ENCODE results near the gene MSRB1. TPM values are rescaled to one million over a fixed set of nuclear protein-coding genes. Genes with fewer than 3 reads are reported as not detected.
A peak's percentile ranks its signal among the peaks of the same experiment; 100 is the strongest.

Gene MSRB1, protein sequence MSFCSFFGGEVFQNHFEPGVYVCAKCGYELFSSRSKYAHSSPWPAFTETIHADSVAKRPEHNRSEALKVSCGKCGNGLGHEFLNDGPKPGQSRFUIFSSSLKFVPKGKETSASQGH
- total RNA-seq (10 to 100 TPM; 29.7 to 77.4 (median 57.0) TPM), polyA plus RNA-seq (10 to 100 TPM; 47.0 to 94.4 TPM)

DNA sequence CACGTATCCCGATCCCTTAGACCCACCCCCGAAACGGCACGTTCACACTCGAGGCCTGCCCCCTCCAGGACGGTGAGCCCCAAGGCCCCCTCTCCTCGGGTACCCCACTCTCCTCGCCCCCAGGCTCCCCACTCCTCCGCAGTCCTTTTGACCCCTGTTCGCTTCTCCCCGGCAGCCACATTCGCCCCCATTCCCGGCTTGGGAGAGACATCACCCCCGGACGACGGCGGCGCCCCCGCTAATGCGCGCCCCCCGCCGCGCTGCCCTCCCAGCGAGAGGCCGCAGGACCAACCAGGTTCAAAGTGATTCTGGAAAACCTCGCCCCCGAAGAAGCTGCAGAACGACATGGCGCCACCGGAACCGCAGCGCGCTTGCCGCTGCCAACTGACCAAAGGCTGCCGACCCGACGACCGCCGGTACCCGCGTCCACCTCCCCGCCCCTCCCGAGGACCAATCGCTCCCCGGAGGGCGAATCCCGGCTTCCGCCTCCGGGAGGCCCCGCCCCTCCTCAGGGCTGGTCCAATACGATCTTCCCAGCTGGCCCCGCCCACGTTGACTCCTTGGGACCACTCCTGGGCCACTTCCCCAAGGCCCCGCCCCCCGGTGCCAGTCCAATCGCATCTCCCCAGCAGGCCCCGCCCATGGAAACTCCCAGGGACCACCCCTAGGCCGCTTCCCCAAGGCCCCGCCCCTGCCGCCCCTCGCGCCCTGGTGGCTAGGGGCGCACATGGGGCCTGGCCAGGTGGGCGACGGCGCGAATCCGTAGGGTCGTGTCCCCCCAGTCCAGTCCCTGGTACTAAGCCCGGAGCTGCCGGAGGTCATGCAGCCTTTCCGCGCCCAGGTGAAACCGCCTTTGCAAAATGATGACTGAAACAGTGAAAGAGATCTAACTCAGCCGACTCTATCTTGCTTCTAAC, at the start of gene MSRB1:
MSRB1 (minus strand) TSS at position 390 of the 917 bp plus-strand sequence; CDS start at position 347, 43 bp downstream.
- Histone ChIP-seq H3K4me3 (peak within 1 kb of the TSS; percentile 59 to 79 (median 70)), H3K27ac (peak within 1 kb of the TSS; percentile 76 to 90 (median 86)), H3K27me3 (no peaks in the 10 kb centered on the region), H3K9me3 (no peaks in the 10 kb centered on the region), H3K4me1 (peaks cover 0 to 24% (median 18%) of the 10 kb centered on the region in 3 donors), H3K36me3 (peaks cover 0 to 14% (median 7%) of the 10 kb centered on the region in 3 donors)
- no peak for TF ChIP-seq CTCF (IDR thresholded peaks at IDR 0.05)
- 1% methylated on average over 73 to 77 of the region's 77 CpGs for WGBS, 2 donors
- FAIRE-seq (peak; percentile 89), ATAC-seq (peak; percentile 75 to 86 (median 77)), DNase-seq (peak; percentile 99 to 100 (median 100))
- intact Hi-C loops (cut with DNase I): no loop called here

GRCh38 chr16:1991948-1992703, 49.1 kb upstream of the MSRB1 start:
- no peak for TF ChIP-seq CTCF (IDR thresholded peaks at IDR 0.05)
- H3K36me3 ChIP-seq: peaks cover 0 to 2% (median 0%) of the 10 kb centered on the region in 3 donors
- H3K27ac ChIP-seq: peak overlapping the region in 2 of 4 donors; percentile 37 to 50
- no peak for FAIRE-seq
- ATAC-seq: peak; percentile 62 to 83 (median 80)
- DNase-seq: peak; percentile 88 to 97 (median 96)
- 11 to 13% methylated on average over 63 to 96 of the region's 96 CpGs for WGBS, 2 donors
- H3K9me3 ChIP-seq: no peaks in the 10 kb centered on the region
- H3K4me1 ChIP-seq: peaks cover 10 to 17% (median 14%) of the 10 kb centered on the region in 3 donors
- intact Hi-C loops (cut with DNase I): no loop called here
- H3K4me3 ChIP-seq: peak overlapping the region in 3 of 4 donors; percentile 15 to 39 (median 21)
- peaks cover 0 to 11% (median 0%) of the 10 kb centered on the region in 4 donors for H3K27me3 ChIP-seq

- no peak for ATAC-seq
- FAIRE-seq: no peak
- Histone ChIP-seq H3K9me3 (no peaks in the 10 kb centered on the region), H3K4me3 (peak overlapping the region in 3 of 4 donors; percentile 15 to 39 (median 21)), H3K4me1 (peaks cover 10 to 17% (median 14%) of the 10 kb centered on the region in 3 donors), H3K36me3 (no peaks in the 10 kb centered on the region), H3K27ac (peak overlapping the region in 2 of 4 donors; percentile 37 to 50), H3K27me3 (peaks cover 0 to 11% (median 0%) of the 10 kb centered on the region in 4 donors)
- intact Hi-C loops (cut with DNase I): no loop called here
- 21 to 22% methylated on average over 22 of the region's 22 CpGs for WGBS, 2 donors
- TF ChIP-seq CTCF (IDR thresholded peaks at IDR 0.05): no peak
- DNase-seq: no peak
Measured at GRCh38 chr16:1991588-1991947, 48.6 kb upstream of the MSRB1 start.

- Histone ChIP-seq H3K4me1 (peaks cover 10 to 17% (median 14%) of the 10 kb centered on the region in 3 donors), H3K36me3 (no peaks in the 10 kb centered on the region), H3K27ac (no peak overlapping the region), H3K4me3 (no peak overlapping the region), H3K27me3 (peaks cover 0 to 11% (median 0%) of the 10 kb centered on the region in 4 donors), H3K9me3 (no peaks in the 10 kb centered on the region)
- ATAC-seq (peak in 1 of 4 donors; percentile 1), FAIRE-seq (no peak), DNase-seq (peak in 3 of 6 donors; percentile 45 to 74 (median 63))
- TF ChIP-seq CTCF (IDR thresholded peaks at IDR 0.05): no peak
- intact Hi-C loops (cut with DNase I): no loop called here
- 22 to 32% methylated on average over 18 of the region's 18 CpGs for WGBS, 2 donors
Measured at GRCh38 chr16:1991135-1991551, 48.1 kb upstream of the MSRB1 start.
